GM21825 (cell line): ENCODE measurements around the gene HBM.
"Not testable (repeated sequence)": the region's sequence is repeated elsewhere in the genome, so short reads cannot be mapped to it uniquely, and the experiment has no call there.

Source experiments
- ATAC-seq: cut with Tn5 transposase; IDR thresholded peaks from one replicate; pipeline ENCODE4 v1.9.1; 2021; ENCODE audit warnings: mild to moderate bottlenecking, moderate library complexity; ENCODE audit not compliant: unreplicated experiment

HBM gene

DNA sequence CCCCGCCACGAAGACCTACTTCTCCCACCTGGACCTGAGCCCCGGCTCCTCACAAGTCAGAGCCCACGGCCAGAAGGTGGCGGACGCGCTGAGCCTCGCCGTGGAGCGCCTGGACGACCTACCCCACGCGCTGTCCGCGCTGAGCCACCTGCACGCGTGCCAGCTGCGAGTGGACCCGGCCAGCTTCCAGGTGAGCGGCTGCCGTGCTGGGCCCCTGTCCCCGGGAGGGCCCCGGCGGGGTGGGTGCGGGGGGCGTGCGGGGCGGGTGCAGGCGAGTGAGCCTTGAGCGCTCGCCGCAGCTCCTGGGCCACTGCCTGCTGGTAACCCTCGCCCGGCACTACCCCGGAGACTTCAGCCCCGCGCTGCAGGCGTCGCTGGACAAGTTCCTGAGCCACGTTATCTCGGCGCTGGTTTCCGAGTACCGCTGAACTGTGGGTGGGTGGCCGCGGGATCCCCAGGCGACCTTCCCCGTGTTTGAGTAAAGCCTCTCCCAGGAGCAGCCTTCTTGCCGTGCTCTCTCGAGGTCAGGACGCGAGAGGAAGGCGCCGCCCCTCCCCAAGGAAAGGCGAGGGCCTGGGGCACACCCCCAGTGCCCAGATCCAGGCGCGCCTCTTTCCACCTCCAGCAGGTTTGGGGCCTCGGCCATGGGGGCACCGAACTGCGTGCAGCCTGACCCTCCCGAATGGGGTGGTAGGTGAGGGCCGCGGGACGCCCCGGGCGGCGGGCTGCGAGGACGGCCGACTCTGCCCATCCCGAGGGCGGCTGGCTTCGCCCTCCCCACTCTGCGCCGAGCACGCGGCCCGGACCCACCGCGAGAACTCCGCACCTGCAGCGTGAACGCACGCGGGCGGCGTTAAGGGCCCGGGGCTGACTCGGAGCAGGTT lies 15.1 kb downstream of the HBM start:
- peak; percentile 62 for ATAC-seq

DNA sequence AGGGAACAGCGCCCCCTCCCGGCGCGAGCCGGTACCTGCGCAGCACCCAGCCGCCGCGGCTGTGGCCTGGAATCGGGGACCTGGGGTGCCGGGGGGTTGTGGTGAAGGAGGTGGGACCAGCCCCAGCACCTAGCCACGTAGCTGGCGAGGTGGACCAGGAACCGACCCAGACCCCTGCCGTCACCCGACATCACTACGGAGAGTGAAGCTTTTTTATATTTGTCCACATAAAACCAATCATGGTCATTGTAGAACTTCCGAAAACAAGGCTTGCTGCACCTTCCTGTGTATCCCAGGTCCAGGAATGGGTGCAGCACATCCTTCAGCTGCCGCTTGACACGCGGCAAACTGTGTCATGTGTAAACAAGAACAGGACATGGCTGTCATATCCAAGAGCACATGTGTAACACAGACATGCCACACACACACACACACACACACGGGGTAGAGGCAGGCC lies 15.8 kb downstream of the HBM start:
- no peak for ATAC-seq

DNA sequence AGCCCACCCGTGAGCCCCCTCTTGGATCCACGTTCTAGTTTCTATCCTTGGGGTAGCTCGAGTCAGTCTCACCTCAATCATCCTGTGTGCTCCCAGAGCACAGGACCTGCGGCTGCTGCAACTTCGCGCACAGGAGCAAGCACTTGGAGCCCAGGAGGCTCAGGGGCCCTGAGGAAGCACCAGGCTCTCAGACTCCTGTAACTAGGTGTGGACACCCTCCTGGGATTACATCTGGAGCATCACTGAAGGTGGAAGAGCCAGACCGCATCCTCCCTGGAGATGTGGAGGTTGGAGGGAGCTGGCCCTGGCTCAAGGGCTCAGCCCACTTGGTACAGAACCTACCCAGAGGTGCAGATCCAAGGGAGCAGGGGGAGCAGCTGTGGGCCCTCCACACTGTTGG lies 17.2 kb downstream of the HBM start:
- no peak for ATAC-seq

DNA sequence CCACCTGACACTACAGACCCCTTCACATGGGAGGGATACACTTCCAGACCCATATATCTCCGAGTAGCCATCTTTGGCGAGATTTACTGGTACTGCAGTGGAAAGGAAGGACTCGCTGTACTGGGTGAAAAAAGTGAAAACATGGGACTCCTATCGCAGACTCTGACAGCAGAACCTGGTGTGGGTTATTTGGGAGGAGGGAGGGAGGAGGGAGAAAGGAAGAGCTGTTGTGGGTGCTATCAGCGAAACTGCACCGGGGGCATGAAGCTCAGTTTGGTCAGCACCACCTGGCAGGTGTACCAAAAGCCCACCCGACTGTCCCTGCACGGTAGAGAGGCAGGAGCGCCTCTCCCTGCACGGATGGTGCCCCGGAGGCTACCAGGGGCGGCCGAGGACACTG lies 19.4 kb downstream of the HBM start:
- no peak for ATAC-seq

DNA sequence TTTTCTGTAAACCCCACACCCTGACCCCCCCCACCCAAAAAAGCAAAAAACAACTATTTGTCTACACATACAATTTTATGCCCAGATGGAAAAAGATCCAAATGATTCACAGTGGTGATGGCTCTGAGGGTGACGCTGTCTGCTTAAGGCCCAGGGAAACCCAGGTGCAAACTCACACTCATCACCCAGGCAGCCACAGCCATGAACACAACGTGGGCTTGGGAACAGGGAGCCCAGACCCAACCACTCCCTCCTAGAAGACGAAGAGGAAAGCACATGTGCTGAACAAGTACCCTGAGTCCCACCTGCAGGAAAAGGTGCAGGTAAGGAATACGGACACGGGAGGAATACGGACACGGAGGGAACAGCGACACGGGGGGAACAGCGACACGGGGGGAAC lies 19.9 kb downstream of the HBM start:
- no peak for ATAC-seq

DNA sequence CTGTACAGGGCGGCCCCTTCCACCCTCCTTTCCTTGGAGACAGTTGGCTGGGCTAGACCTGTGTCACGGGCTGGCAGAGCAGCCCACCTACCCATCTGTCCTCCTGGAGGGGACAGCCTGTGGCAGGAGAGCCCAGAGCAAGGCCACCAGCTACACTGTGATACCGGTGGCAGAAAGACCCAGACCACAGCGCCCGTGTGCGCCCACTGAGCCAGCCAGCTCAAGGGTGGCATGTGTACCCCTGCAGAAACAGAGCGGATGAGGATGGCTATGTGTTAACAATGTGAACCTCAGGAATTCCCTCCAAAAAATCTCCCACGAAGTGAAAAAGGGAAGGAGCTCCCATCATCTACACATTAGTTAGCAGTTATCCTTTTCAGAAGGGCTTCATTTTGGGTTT lies 21.6 kb downstream of the HBM start:
- no peak for ATAC-seq

DNA sequence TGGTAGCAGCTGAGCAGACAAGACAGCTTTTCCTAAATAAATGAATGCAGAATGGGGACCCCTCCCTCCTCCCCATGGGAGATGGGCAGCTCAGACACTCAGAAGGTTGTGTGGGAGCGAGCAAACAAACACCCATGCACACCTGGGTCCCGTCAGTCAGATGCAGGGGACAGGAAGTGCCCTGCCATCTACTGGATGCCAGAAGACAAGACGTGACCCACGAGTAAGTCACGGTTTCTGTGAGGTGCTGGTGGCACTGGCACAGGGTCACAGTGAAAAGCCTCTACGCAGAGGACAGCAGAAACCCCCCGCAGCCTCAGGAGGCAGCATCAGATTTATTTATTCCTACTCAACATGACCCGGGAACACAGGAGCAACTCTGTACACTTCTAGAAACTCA lies 22.9 kb downstream of the HBM start:
- no peak for ATAC-seq

DNA sequence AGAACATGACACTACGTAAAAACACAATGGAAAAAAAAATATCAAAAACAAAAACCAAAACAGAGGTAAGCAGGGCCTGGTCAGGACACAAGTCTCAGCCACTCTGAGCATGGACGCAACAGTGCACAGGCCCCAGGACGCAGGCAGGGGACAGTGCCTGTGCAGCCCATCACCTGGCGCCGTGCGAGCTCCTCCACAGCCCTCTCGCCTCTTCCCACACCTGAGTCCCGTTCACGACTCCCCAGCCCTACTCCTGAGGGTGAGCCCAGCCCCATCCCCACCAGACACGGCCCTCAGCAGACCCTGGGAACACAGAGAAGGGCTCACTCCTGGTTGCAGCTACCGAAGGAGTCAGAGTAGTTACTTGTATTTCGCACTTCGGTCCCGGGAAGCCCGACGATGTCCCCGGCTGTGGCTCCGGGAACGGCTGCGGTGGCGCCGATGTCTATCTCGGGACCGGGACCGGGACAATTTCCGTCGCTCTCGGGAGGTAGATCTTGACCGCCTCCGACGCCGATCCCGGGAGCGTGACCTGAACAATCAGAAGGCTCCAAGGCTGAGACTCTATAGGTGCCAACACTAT lies 23.9 kb downstream of the HBM start:
- ATAC-seq, result no peak

DNA sequence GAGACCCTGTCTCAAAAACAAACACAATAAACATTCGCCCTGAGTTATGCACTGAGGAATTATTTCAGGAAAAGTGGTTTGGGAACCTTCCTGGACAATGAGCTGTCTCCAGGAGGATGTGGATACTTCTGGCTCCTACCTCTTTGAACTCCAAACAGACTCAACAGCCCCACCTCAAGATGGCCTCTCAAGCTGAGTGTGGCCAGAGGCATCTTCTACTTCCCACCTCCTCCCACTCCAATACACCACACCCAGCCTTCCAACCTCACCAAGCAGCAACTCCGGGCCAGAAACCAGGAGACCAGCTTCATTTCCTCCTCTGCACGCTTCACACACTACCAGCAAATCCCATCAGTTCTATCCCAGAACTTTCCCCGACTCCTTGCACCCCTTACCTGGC lies 26.1 kb downstream of the HBM start:
- no peak for ATAC-seq

DNA sequence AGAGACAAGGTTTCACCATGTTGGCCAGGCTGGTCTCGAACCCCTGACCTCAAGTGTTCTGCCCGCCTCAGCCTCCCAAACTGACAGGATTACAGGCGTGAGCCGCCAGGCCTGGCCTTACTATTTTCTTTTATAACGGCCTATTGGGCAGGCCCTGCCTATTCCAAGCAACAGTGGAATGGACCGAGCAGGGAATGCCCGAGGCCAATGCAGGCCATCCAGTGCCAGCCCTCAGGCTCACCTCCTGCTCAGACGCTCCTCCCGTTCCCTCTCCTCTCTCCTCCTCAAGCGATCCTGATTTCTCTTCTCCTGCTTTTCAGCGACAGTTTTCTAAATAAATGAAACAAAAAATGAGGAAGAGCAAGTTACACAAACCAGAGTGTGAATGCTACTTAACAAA lies 26.9 kb downstream of the HBM start:
- no peak for ATAC-seq

DNA sequence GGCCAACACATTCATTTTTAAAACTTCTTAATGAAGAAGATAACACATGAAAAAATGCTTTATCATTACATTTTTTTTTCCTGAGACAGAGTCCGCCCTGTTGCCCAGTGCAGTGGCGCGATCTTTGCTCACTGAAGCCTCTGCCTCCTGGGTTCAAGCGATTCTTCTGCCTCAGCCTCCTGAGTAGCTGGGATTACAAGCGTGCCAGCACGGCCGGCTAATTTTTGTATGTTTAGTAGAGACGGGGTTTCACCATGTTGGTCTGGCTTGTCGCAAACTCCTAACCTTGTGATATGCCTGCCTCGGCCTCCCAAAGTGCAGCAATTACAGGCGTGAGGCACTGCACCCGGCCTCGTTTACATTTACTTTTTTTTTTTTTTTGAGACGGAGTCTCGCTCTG lies 27.7 kb downstream of the HBM start:
- no peak for ATAC-seq

DNA sequence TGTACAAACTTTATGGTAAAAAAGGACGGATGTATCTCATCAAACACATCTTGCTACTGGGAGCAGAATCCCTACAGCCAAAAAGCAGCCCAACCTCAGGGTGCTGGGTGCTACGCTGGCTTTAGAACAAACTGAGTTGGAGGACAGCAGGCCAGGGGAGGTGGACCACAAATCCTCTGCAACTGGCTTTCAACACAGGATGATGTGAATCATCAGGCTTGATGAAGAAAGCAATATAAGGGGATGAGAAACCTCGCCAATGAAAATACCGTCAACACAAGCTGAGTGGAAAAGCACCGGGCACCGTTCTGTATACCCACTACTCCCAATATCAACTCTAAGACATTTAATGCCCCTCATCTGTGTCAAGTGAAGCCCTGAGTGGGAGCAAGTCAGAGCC lies 28.7 kb downstream of the HBM start:
- ATAC-seq, result no peak

DNA sequence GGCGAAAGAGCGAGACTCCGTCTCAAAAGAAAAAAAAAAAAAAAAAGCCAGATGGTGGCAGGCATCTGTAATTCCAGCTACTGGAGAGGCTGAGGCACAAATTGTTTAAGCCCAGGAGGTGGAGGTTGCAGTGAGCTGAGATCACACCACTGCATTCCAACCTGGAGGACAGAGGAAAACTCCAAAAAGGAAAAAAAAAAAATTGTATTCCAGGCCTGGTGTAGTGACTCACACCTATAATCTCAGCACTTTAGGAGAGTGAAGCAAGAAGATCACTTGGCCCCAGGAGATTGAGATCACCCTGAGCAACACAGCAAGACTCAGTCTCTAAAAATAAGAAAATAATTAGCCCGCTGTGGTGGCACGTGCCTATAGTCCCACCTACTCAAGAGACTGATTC lies 34.6 kb downstream of the HBM start:
- no peak for ATAC-seq

DNA sequence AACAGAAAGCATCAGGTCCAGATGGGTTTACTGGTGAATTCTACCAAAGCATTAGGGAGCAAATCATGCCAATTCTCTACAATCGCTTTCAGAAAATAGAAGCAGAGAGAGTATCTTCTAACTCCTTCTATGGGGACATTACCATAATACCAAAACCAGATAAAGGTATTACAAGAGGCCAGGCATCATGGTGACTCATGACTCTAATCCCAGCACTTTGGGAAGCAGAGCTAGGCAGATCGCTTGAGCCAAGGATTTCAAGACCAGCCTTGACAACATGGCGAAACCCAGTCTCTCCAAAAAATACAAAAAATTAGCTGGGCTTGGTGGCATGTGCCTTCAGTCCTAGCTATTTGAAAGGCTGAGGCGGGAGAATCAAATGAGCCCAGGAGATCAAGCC lies 37.5 kb downstream of the HBM start:
- no peak for ATAC-seq

DNA sequence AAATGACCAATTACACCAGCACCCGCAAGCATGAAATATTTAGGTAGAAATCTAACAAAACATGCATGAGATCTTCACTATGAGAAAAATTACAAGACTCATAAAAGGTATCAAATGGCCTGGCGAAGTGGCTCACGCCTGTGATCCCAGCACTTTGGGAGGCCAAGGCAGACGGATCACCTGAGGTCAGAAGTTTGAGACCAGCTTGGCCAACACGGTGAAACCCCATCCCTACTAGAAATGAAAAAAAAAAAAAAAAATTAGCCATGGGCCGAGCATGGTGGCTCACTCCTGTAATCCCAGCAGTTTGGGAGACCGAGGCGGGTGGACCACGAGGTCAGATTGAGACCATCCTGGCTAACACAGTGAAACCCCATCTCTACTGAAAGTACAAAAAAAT lies 38.3 kb downstream of the HBM start:
- not testable (repeated sequence) for ATAC-seq

DNA sequence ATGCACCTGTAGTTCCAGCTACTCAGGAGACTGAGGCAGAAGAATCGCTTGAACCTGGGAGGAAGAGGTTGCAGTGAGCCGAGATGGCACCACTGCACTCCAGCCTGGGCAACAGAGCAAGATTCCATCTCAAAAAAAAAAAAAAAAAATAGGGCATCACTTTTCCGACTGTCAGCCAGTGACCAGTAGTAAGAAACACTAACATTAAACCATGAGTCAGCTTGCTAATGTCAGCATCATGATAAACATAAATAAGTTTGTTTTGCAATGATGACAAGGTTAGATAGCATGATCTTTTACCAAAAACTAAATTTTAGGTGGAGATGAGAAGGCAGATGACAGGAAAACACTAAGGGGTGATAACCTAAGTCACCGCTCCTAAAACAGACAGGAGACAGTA lies 43.6 kb downstream of the HBM start:
- not testable (repeated sequence) for ATAC-seq

DNA sequence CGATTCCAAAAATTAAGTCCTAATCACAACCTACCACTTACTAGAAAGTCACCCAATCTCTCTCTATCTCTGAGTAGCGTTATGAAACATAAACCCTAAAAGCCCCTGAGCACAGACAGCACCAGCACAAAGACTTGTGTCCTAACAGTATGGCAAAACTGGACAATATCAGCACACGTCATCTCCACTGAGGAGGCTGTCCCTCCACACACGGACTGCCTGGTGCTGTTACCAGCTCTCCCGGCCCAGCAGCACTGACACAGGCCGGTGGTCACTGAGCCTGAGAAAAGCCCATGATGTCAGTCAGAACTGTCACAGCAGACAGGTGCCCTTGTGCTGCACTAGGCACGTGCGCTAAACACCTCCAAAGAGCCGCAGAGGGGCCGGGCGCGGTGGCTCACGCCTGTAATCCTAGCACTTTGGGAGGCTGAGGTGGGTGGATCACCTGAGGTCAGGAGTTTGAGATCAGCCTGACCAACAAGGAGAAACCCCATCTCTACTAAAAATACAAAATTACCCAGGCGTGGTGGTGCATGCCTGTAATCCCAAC lies 45.9 kb downstream of the HBM start:
- ATAC-seq, result not testable (repeated sequence)

DNA sequence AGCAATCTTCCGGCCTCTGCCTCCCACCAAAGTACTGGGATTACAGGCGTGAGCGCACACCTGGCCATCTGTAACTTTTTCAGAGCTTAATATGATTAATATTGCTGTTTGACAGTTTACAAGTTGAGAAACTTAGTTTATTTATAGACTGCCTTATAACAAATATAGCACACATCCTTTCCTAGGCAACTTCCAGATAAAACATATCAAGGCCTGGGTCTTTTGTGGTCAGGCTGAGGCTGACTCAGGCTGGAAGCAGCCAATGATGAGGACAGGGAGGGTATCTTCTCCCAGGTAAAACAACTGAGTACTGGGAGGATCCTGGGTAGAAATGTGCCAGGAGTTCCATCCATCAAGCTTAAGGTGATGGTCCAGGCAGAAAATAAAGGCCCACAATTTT lies 47.2 kb downstream of the HBM start:
- ATAC-seq, result no peak
